HG03066 (cell line): ENCODE data around the gene ZGRF1.
A peak's percentile ranks its signal among the peaks of the same experiment; 100 is the strongest.
"Not testable (repeated sequence)": the region's sequence is repeated elsewhere in the genome, so short reads cannot be mapped to it uniquely, and the experiment has no call there.

Experiments used
- ATAC-seq: cut with Tn5 transposase; IDR thresholded peaks from one replicate; pipeline ENCODE4 v1.9.1; 2021; ENCODE audit warnings: low read depth; ENCODE audit not compliant: unreplicated experiment

Gene ZGRF1

DNA sequence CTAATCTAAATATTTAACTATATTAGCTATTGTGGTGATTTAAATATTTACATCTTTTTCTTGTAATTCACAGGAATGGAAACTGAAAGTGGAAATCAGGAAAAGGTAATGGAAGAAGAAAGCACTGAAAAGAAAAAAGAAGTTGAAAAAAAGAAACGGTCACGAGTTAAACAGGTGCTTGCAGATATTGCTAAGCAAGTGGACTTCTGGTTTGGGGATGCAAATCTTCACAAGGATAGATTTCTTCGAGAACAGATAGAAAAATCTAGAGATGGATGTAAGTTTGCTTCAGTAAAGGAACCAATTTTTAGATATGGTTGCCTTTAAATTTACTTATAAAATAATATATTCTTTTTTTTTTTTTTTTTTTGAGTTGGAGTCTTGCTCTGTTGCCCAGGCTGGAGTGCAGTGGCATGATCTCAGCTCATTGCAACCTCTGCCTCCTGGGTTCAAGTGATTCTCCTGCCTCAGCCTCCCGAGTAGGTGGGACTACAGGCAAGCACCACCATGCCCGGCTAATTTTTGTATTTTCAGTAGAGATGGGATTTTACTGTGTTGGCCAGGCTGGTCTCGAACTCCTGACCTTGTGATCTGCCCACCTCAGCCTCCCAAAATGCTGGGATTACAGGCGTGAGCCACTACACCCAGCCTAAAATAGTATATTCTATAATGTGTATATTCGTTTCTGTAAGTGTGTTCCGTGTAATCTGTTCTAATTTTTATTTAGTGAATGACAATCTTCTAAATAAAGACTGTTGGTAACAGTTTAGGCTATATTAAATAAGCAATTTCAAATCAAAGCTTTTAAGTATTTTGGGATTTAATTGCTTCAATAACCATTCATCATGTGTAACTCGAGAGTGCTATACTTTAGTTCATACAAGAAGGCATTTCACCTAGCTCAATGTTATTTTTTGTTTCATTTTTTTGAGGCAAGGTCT, 8.2 kb upstream of the ZGRF1 start:
- ATAC-seq = not testable (repeated sequence)

DNA sequence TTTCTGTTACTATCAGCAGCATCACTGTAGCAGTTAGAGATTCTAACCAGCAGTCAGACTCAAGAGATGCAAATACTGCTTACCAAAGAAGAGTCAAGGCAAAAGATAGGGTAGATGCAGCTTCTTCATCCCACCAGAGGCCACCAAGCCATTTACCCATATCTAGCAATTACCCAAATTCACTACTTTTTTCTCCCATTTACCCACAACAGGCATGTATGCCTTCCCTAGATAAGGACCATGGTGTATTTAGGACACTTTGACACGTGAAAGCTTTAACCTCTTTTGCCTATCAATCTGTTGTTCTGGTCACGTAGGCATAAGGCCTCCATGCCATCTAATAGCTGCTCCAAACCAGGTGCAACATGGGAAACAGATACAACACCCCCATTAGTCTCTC, 5.8 kb upstream of the ZGRF1 start:
- ATAC-seq = no peak

DNA sequence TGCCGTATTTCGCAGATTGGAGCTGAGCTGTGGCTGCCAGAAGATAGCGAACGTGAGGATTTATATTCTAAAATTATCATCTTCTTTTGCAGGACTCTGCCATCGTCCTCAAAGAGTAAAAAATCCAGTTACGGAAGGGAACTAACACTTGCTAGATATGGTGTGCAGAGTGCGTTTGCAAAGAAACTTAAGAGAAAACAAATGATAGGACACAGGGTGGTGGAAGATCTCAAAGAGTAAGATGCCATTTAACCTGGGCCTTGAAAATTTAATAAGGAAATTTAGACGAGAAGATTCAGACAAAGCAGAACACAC, 800 bp upstream of the ZGRF1 start:
- no peak for ATAC-seq

DNA sequence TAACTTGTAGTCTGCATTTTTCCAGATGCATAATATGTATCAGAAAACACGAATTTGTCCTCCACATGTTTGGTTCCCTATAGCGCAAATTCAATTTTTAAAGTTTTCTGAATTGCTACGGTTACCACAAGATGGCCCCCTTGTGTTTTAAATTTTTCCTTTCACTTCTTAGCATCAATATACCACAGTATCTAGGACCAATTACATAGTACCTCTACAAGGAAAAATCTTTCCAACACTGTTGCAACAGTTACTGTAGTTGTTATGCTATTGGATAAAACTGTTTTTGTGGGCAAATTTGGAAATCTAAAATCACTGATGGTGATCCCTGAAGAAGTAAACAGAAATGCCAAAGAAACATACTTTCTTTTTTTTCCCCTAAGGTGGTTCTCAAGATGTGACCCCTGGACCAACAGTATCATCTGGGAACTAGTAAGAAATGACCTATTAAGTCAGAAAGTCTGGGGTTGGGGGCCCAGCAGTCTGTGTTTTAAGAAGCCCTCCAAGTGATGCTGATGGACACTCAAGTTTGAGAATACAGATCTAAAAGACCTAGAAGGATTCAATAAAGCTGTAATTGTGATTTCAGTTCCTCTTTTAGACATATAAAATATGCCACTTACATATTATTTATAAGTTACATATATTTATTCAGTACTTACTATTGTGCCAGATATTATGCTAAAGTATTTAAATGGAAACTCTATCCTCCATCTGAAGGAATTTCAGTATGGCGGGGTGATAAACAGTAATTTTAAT, 3.1 kb downstream of the ZGRF1 start:
- no peak for ATAC-seq

DNA sequence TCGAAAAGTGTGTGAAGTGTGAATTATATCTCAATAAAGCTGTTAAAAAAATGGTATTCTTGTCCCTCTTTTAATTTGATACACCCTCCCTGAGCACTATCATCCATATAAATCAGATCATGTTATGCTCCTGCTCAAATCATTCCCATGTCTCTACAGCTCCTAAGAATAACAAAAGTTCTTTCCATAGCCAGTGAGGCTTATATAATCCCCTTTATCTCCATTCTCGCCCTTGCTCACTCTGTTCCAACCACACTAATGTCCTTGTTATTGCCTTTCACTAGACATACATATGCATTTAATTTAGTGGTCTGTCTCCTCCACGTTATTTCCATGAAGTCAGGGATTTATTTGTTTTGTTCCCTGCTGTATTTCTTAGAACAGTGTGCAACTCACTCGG, 10.5 kb downstream of the ZGRF1 start:
- no peak for ATAC-seq

DNA sequence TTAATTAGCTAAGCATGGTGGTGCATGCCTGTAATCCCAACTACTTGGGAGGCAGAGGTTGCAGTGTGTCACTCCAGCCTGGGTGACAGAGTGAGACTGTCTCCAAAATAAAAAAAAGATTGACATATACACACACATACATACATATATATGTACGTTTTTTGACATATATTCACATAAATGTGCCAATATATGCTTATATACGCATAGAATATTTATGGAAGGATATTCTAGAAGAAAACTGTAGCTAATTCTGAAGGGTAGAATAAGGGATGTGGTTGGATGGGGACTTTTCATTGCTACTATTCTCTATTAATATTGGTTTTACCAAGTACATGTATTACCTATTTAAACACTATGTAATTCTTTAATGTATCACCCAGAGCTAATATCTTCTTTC, 19.7 kb downstream of the ZGRF1 start:
- ATAC-seq = no peak

DNA sequence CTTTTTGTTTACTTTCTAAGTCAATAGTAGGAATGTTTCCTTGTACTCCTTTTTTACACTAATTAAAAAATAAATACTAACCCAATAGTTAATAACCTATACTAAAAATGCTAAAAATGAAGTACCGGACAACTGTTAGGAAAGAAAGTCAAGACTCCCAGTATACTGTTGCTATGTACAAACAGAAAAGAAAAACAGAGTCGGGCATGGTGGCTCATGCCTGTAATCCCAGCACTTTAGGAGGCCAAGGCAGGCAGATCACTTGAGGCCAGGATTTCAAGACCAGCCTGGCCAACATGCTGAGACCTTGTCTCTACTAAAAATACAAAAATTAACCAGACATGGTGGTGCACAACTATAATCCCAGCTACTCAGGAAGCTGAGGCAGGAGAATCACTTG, 23.9 kb downstream of the ZGRF1 start:
- ATAC-seq = not testable (repeated sequence)

DNA sequence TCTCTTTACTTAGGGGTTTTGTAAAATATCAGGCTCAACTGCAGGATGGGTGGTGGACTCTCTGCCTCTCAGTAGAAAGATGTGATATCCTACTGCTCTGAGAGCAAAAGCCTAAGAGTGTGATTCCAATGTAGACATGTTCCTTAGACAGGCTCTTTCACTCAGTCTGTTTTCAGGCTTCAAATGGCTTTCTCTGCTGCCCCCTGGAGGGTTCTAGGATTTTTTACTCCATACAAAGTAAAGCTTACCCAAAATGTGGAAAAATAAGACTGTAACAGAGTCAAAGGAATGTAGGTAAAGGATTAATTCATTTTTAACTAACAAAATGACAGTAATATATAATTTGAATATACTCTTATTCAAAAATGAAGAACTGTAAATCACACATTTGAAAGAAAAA, 32.1 kb downstream of the ZGRF1 start:
- ATAC-seq = peak; percentile 73

DNA sequence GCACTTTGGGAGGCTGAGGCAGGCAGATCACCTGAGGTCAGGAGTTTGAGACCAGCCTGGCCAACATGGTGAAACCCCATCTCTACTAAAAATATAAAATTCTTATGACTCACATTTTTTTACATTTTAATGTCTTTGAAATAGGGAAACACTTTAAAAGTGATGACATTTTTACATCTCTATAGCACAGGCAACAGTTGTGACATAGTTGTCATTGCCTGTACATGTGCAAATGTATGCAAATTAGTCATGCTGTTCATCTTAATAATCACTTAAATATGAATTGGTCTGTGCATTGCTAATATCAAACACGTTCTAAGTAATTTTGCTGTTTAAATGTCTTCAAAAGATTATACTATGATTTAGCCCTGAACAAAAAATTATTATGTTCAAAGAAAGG, 41.7 kb downstream of the ZGRF1 start:
- ATAC-seq = no peak

DNA sequence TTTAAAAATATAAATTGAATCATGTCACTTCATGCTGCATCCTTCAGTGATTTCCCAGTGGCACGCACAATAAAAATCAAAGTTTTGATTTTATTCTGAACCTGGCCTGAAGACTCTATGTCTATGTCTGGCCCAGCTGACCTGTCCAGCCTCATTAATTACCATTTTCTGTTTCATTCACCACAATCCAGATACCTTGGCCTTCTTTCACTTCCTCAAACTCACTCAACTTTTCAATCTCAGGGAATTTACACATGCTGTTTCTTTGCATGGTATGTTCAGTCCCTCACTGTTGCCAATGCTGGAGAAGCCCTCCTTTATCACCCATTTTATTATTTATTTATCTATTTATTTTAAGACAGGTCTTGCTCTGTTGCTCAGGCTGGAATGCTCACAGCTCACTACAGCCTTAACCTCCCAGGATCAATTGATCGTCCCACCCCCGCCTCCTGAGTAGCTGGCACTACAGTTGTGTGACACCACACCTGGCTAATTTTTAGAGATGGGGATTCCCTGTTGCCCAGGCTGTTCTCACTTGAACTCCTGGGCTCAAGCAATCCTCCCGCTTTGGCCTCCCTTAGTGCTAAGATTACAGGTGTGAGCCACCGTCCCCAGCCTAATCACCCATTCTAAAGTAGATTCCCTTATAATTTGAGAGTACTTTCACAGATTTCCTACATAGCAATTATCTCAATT, 43.1 kb downstream of the ZGRF1 start:
- ATAC-seq = no peak

DNA sequence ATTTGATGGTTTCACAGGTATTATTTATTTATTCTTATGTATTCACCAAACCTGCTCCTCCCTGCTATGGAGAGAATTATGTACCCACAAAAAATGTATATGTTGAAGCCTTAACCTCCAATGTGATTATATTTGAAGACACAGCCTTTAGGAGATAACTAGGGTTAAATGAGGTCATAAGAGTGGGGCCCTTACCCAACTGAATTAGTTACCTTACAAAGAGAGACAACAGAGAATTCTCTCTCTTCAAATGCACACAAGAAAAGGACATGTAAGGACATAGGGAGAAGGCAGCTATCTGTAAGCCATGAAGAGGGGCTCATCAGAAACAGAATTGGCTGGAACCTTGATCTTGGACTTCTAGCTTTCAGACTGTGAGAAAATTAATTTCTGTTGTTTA, 44.0 kb downstream of the ZGRF1 start:
- no peak for ATAC-seq

DNA sequence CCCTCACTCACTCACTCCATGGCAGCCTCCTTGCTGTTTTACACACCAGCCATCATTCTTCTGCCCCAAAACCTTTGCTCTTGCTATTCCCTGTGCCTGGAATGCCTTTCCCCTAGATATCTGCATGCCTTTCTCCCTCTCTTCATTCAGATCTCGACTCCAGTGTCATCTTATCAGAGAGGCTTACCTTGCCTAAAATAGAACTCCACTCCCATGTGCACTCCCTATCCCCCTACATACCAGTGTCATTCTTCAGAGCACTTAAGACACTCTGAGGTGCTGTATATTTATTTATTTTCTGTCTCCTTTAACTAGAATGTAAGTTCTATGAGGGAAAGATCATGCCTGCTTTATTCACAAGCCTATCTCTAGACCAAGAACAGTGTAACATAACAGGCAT, 45.1 kb downstream of the ZGRF1 start:
- no peak for ATAC-seq

DNA sequence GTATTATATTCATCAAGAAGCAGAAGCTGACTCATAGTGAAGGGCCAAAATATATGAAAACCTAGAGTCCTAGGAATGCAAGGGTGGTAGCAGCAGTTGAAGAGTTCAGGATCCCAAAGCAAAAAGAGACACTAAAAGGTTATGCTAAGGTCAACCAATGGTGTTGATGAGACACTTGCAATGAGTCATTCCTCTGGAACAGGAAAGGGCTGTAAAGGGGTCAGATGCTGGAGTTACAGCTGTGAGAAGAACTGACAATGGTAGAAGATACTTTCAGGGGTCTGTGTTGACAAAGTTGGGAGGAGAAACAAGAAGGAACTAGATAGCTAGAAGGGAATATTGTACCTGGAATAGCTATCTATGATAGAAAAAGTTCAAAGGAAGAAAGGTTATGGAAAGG, 47.5 kb downstream of the ZGRF1 start:
- ATAC-seq = no peak

DNA sequence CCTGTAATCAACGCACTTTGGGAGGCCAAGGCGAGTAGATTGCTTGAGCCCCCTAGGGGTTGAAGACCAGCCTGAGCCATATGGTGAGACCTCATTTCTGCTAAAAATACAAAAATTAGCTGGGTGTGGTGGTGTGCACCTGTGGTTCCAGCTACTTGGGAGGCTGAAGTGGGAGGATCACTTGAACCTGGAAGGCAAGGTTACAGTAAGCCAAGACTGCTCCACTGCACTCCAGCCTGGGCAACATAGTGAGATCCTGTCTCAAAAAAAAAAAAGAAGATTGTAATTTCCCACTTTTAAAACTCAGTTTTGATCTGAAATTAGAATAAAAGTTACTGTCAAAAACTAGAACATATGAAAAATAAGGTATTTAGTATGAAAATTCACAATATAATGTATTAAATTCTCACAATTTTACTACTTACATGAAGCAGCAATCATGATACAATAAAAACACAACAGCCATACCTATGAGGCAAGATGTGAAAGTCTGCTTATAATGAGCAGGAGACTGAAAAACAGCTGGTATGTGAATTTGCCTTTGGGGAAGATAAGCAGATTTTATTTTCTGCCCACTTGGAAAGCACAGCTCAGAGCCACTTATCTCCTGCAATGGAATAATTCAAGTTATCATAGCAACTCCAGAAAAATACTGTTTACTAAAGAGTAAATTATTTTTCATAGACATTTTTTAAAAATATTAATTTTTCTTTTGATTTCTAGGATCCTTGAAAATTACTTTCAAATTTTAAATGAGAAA, 50.6 kb downstream of the ZGRF1 start:
- no peak for ATAC-seq

DNA sequence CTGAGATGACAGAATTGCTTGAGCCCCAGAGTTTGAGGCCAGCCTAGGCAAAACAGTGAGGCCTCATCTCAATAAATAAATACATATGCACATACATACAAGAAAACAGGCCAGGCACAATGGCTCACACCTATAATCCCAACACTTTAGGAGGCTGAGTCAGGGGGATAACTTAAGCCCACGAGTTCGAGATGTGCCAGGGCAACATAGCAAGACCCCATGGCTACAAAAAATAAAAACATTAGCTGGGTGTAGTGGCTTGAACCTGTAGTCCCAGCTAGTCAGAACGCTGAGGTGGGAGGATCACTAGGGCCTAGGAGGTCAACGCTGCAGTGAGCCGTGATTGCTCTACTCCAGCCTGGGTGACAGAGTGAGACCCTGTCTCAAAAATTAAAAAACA, 69.2 kb downstream of the ZGRF1 start:
- no peak for ATAC-seq

DNA sequence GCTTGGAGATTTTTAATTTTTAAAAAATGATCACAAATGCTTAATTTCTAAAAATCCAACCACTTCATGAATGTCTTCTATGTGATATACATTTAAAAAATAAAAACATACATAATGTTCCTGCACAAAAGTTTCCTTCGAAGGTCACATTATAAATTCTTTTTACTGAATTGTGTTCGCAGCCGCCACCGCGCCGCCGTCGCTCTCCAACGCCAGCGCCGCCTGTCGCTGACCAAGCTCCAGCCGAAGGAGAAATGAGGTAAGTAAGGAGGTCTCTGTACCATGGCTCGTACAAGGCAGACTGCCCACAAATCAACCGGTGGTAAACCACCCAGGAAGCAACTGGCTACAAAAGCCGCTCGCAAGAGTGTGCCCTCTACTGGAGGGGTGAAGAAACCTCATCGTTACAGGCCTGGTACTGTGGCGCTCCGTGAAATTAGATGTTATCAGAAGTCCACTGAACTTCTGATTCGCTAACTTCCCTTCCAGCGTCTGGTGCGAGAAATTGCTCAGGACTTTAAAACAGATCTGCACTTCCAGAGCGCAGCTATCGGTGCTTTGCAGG, 71.9 kb downstream of the ZGRF1 start:
- no peak for ATAC-seq

DNA sequence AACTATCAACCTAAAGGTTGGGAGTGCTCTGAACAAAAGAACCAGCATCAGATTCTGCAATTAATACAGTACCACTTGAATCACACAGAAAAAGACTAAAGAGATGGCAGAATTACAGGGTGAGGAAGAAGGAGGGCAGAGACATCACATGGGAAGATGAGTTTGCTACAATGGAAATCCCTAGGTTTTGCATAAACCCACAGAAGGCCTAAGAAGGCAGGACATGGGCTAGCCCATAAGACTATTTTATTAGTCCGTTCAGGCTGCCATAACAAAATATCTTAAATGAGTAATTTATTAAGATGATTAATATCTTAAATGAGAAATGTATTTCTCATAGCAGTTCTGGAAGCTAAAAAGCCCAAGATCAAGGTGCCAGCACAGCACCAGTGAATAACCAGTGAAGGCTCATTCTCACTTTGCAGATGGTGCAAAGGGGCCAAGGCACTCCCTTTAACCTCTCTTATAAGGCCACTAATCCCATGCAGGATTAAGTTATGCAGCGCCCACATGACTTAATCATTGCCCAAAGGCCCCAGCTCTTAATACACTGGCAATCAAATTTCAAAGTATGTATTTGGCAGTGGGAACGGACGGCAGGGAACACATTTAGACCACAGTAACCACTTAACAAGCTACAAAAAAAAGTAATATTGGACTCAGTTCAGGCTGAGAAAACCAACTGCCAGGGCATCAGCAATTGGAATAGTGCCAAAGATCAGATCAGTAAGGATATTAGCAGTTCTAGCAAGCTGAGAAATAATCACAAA, 73.1 kb downstream of the ZGRF1 start:
- no peak for ATAC-seq

DNA sequence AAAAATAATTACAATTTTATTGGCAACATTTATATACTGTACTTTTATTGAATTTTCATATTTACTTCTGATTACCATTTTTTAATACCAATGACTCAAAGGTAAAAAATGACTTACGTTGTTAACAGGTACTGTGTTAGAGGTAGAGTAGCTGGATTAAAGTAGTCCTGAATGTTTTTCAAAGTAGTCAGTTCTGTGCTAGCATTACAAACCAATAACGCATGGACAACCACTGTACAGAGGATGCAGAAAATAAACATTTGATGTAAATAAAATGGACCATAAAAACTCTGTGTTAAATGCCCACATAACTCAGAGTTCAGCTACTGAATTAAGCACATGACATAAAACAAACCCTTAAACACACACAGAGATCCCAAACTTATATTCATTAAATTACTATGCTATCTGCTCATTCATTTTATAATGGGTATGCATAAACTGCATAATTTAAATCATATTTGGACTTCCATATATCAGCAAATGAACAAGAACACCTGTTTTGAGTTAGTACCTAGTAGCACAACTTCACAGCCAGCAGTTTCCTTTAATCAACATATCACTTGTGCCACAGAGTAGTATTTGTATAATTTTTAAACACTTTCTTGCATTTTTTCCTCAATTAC, 74.3 kb downstream of the ZGRF1 start:
- ATAC-seq = no peak

DNA sequence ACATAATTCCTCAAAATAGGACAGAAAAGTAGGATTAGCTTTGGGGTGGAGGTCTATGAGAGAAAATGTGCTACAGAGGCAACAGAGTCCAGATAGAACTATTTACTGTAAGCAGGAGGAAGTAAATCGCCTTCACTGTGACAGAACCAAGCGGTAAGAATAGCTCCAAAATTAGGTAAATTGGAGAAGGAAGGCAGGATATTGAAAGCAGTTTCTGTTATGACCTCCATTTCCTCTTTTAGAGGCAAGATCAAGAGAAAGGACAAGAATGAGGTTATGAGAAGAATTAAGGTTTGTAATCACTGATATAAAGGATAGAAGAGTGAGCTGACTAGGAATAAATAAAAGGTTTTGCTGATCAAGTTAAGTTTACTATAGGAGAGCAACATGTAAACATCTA, 76.6 kb downstream of the ZGRF1 start:
- ATAC-seq = no peak
